CD4-positive, alpha-beta T cell treated with Interleukin-6 for 4 hours (primary cell): ENCODE measurements around the gene RB1.
A peak's percentile ranks its signal among the peaks of the same experiment; 100 is the strongest.

ENCODE experiments used
- DNase-seq: peaks from one replicate; pipeline ENCODE4 v3.0.0-alpha.2; 2020; ENCODE audit warnings: mixed read lengths

Gene RB1

DNA sequence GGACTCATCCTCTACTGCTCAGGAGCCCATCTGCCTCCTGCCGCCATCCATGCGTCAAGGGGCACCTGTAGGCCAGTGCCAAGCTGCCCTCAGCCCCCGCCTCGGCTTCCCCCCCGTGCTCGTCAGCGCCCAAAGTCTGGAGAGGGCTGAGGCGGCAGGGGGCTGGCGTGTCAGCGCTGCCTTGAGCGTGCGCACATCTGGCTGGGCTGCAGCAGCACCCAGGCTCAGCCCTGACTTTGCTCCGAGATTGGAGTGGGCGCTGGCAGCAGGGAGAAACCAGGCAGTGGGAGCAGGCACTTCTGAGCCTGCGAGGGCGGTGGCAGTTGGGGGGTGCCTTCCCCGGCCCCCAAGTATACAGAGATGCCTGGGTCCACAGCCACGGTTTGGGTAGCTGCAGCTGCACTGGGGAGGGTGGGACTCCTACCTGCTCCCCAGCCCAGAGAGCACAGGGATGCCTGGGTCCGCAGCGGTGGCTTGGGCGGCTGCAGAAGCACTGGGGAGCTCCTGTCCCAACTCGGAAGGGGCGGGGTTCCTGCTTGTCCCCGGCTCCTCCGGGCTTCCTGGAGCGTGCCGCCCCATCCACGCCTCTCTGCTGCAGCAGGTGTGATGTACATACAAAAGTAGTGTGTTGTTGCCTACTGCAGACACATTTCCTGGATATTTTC, 154.2 kb downstream of the RB1 start:
- no peak for DNase-seq

DNA sequence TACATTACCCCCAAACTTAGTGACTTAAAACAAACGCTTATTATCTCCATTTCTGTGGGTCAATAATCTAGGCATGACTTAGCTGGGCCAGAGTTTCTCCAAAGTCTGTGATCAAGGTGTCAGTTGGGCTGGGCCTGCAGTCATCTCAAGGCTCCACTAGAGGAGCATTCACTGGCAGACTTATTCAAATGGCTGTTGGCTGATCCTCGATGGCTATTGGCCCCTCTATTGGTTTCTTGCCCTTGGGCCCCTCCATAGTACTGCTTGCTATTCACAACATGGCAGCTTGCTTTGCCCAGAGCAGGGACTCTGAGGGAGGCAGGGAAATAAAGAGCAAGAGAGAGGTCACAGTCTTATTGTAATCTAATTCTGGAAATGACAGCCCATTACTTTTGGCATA, 171.7 kb downstream of the RB1 start:
- DNase-seq, result no peak

DNA sequence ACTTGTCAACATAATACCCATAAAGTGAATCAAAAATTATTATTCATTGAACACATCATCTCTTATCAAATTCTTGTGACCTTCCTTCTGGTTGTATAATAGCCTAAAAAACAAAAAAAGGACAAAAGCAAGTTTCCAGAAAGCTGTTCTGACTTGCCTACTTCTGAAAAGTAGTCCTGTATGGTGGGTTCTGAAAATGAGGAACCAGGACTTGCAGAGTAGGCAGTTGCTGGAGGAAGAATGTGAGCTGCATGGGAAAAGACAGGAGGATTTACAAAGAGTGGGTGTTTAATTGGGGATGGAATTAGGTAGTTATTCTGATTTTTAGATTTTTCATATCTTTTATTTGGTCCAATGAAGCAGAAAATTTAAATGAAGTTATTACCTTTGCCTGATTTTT, 172.7 kb downstream of the RB1 start:
- no peak for DNase-seq

DNA sequence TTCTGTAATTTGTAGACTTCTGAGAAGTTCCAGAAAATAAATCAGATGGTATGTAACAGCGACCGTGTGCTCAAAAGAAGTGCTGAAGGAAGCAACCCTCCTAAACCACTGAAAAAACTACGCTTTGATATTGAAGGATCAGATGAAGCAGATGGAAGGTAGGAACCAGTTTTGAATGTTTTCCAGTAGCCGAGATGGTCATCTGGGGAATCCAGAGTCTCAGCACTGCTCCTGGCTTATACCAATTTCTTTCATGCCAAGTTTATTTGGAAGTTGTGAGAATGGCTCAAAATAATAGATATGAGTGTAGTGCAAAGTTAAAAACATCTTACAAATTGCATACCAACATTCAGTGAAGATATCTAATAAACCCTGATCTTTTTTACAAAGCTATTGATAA, 173.1 kb downstream of the RB1 start:
- DNase-seq, result no peak

DNA sequence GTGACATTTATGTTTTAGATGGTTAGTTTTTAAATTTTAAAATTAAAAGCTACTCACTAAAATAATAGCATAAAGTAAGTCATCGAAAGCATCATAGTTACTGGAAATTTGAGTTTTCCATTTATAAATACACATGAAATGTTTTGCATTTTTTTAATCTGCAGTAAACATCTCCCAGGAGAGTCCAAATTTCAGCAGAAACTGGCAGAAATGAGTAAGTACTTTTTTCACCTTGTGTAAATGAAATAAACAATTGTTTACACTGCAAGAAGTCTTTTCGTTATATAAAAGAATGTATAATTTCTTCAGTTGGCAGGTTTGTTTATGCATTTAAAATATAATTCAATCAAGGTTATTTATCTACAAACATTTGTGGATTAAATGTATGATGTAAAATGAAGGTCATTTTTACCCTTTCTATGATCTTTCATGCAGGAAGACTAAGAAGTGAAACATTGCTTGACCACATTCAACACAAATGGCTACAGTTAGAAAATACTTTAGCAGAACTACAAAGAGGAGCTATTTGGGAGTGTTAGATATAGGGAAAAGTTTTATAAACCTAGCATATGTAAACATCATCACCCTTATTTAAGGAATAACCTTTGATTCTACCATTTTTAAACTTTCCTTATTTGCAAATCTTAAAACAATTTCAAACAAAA, 173.8 kb downstream of the RB1 start:
- no peak for DNase-seq

DNA sequence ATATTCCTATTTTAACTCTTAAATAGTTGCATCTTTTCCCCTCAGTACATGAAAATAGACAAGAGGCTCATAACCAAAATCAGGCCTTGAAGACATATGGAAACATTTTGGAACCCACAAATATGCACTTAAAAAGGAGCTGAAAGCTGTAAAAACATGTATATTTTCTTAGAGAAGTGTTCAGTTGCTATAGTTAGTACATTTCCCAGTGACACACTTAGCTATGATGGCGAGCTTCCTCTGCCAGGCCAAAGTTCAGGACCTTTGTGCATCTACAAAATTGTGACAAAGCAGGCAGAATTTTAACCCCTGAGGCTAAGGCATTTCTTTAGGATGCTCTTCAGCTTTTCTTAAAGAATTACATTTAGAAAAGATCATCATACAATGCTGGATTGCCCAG, 174.8 kb downstream of the RB1 start:
- DNase-seq, result no peak

DNA sequence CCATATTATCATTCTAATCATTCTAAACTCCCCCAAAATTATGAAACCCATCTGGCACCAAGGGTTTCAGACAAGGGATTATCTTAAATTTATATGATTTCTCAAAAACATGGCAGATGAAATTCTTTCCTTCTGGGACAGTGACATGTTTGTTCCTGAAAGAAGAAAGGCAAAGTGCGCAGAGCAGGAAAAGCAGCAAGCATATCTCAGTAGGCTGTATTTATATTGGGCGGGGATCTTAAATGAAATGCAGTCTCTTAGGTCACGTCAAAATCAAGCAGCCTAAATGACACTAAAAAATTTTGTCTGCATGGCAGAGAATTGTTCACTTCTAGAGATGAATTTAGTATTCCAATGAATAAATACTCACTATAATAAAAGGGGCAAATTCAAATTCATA, 180.0 kb downstream of the RB1 start:
- DNase-seq, result no peak

DNA sequence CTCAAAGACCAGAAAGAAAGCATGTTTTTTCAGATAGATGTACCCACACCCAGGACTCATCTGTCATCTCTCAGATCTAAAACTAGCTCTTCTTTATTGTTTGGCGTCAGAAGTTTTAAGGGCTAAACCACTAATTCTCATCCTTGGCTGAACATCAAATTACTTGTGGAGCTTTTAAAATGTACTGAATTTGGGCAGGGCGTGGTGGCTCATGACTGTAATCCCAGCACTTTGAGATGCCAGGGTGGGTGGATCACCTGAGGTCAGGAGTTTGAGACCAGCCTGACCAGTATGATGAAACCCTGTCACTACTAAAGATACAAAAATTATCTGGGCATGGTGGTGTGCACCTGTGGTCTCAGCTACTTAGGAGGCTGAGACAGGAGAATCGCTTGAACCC, 181.9 kb downstream of the RB1 start:
- no peak for DNase-seq

DNA sequence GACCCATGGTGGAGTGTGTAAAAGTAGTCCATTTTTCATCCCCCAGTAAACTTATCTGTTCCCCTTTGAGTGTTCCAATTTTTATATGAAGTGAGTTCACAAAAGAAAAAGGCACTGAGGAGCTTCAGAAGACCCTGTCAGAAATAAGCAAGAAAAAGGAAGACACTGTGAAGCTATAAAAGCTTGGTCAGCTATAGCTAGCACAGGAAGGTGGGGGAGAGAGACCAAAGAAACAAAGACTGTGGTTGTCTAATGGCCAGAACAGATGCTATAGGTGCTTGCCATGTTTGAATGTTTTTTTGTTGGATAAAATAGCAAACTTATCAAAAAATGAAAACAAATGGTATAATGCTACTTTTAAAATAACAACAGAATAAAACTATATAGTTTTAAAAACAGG, 182.8 kb downstream of the RB1 start:
- DNase-seq, result no peak

DNA sequence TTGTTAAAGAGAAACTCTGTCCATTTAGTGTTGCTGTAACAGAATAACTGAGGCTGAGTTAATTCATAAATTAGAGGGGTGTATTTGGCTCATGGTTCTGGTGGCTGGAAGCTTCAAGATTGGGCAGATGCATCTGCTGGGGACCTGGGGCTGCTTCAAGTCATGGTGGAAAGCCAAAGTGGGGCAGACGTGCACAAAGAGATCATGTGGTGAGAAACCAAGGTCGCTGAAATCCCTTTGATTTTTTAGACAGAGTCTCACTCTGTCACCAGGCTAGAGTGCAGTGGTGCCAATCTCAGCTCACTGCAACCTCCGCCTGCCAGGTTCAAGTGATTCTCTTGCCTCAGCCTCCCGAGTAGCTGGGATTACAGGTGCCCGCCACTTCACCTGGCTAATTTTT, 183.3 kb downstream of the RB1 start:
- DNase-seq, result no peak

DNA sequence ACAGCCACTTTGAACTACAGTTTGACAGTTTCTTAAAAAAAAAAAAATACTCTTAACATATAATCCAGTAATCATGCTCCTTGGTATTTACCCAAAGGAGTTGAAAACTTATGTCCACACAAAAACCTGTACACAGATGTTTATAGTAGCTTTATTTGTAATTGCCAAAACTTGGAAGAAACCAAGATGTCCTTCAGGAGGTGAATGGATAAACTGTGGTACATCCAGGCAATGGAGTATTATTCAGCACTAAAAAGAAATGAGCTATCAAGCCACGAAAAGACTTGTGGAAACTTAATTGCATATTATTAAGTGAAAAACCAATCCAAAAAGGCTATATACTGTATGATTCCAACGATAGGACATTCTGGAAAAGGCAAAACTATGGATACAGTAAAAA, 184.4 kb downstream of the RB1 start:
- no peak for DNase-seq

DNA sequence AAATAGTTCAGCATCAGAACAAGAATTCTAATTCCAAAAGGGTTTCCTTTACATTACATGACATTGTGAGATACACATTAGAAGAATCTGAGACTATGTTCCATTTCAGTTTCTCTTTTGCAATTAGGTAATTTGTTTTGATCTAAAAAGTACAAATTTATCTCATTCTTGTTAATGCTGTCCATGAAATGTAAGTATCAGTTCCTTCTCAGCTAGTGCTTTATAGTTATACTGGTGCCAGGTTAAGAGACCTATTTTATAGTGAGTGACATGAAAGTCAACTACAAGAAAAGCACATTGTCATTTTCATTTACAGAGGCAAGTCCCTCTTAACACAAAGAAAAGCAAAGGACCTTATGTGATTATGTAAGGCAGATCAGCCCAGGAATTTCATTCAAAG, 185.4 kb downstream of the RB1 start:
- DNase-seq, result no peak

DNA sequence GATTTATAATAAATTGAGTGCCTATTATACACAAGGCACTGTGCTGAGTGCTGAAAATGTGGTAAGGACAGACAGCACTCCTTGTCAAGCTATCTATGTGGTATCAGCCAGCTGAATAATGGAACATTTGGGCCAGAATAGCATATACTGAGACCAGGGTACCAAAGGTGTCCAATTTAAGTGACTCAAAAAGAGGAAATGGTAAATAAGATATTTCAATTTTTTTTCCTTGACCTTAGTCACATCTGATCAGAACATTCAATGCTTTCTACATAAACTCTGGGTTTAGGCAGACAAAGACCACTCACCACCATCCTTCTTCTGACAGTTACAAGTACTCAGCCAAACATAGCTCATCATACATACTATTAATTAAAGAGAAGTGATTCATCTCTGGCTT, 186.1 kb downstream of the RB1 start:
- DNase-seq, result no peak

DNA sequence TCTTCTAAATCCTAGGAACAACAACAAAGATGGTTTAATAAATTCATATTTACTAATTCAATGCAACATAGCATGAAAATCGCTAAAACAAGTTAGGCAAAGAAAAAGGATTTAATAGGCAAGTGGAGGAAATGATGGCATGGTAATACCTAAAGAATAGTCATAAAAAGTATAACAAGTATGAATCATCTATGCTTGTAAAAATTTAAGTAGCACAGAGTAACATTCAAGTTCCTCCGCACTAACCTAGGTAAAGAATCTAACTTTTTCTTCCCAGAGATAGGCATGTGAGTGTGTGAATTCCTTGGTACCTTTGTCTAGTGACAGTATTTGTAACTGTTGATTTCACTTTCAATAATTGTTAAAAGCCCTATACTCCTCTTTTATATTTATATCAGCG, 186.7 kb downstream of the RB1 start:
- no peak for DNase-seq

DNA sequence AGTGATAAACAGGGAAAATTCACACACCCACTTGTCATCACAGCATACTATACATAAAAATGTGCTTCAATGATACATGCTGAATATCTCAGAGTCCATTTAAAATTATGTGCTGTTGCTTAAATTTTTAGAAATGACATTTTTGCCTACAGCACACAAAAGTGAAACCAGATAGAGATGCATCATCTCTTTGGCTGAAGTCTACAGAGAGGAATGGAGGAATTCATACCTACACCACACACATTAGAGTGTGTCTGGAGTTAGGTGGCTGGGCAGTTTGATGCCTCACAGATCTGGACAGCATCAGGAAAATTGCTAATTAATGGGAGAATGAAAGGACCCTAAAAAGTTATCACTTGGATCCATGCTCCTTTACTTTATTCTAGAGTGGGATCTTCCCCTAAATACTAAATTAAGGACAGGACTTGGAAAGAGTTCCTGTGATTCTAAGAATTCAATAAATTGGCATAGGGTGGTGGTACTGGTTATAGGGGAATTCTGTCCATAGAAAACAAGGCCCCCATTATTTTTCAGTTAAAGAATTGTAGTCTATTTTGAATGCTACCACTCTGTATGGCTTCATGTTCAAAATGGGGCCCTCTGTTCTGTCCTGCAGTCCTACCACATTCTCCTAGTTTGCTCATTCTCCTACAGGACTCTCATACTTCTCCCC, 188.0 kb downstream of the RB1 start:
- no peak for DNase-seq

DNA sequence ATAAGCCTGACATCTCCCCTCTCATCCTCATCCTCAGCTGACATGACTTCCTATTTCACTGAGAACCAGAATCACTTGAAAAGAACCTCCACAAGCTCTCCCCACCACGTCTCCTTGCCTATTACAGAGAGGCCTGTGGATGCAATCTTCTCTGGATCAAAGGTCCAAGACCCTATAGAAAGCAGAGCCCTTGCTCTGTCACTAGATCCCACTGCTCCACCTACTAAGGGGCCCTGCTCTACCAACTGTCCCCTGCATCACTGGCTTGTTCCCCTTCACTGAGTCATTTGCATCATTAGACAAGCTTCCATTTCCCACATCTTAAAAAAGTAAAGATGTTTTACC, 188.5 kb downstream of the RB1 start:
- peak; percentile 39 for DNase-seq

DNA sequence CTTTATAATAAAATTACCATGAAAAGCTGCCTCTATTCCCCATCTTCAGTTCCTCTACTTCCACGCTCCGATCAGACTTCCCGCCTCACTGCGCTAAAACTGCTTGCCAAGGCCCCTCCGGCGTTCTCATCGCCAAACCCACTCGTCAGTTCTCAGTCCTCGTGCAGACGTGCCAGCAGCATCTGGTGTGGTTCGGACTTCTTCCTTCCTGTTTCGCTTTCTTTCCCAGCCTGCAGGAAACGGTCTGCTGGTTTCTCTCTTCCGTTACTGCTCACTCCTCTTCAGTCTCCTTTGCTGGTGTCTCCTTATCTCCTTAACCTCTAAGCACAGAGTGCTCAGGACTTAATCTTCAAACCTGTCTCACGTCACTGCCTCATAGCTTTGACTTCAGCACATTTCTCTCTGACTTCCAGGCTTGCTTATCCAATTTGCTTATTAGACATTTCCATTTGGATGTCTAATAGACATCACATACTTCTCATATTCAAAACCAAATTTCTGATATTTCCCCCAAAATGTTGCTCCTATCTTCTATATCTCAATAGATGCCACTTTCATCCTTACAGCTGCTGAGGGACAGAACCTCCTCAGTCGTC, 189.0 kb downstream of the RB1 start:
- peak; percentile 78 for DNase-seq

DNA sequence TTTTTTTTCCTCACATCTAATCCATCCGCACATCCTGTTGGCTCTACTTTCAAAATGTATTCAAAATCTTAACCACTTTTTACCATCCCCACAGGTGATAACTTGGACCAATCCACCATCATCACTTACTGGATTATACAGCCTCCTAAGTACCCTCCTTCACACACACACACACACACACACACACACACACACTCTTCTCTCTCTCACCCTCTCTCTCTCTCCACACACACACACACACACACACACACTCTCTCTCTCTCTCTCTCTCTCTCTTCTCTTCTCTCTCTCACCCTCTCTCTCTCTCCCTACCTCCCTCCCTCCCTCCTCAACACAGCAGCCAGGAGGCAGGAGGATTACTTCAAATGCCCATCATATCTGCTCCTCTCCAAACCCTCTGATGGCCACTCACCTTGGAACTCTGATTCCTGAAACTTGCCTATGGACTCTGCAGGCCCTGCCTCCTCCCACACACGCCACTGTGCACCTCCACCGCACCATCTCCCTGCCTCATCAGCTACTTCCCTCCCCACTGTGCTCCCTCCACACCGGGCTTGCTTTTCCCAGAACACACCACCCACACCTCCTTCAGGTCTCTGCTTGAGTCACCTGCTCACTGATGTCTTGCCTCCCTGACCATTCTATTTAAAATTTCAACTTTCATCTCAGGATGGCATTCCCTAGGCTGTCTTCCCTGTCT, 189.7 kb downstream of the RB1 start:
- DNase-seq, result no peak

DNA sequence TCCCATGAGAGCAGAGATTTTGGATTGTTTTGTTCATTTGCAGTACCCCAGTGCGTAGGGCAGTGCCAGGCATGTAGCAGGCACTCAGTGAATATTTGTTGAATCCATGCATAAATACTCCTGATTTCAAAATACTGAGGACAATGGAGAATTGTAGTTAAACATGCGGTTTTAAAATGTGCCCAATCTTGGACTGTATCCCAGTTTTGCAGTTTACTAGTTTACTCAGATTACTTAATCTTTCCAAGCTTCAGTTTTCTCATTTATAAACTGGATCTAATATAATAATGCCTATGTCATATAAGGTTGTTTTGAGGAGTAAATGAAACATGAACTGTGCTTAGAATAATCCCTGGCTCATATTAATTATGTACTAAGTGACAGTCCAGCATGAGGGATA, 190.3 kb downstream of the RB1 start:
- DNase-seq, result no peak

DNA sequence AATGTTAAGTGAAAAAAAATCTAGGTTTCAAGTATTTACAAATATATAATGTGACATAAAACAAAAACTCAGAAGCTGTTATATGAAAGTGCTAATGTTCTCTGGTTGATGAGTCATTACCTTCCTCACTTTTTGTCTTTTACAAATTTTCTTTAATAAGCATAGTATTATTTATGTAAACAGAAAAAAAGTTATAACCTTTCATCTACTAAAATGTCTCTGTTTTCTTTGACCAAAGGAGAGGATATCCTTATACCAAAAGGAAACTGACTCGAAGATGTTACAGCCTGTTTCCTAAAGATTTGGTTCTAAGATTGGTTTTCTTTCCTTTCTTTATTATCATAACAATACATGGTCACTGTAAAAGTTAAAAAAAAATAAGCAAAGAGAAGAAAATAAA, 191.3 kb downstream of the RB1 start:
- DNase-seq, result no peak

DNA sequence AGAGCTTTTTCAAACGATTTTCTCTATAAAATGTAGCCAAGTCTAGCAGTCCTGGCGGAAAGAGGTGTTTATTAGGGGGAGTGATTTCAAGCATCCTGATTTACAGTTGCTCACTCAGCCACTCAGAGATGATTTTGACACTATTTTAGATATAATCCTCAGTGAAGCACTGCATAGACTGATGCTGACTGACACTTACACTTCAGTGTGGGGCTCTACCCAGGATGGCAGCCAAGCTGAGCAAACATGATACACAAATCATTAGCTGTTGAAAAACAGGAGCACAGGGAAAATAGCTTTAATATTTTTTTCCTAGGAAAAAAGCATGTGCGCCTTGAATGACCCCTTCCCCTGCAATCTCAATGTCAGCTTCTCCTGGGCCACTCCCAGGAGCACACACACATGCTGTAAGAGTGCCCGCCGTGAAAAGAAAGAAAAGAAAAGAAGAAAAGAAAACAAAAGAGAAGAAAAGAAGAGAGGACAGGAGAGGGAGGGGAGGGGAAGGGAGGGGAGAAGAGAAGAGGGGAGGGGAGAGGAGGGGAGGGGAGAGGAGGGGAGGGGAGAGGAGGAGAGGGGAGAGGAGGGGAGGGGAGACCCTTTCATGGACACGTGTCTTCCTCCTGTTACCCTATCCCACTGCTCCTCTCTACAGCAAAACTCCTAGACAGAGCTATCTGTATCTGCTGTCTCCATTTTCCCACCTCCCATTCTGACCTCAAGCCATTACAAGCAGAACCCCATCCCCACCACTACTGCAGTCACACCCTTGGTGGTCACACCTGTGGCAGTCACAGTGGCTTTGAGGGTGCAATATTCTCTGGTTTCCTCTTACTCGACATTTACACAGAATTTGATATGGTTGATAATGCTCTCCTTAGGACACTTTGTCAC, 193.0 kb downstream of the RB1 start:
- peak; percentile 37 for DNase-seq

DNA sequence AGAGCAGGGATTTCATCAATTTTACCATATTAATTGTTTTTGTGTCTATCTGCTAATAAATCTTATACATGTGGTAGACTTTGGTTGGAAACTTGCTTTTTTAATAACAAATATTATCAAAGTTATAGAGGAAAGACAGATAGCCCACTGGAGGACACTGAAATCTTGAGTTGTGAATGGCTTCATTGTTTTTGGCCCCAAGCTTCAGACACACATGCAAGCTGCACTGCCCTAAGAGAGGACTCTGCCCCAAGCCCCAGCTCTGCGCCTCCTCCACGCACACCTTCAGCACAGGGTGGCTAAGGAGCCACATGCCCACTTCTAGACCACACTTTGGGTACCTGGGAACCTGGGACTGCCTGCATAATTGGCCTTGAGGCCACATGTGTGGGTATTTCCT, 194.1 kb downstream of the RB1 start:
- no peak for DNase-seq
